A549 treated with AZD9567 at 1 μM for 4 hours (cell line): ENCODE data around the gene EGLN3. TPM values are rescaled to one million over a fixed set of nuclear protein-coding genes. Genes with fewer than 3 reads are reported as not detected.

ENCODE experiments used
- total RNA-seq: library from RNA; stranded (reverse); fragments of 200-300 nt; extraction: Qiagen RNA extraction; gene quantifications from 5 replicates; pipeline ENCODE4 v1.2.3, GENCODE V29; 2022; ENCODE audit not compliant: insufficient read depth

EGLN3 gene
- 2.9 to 4.8 TPM (median 3.6 TPM) in 5 replicates for total RNA-seq

GRCh38 chr14:33950320-33951182 is at the start of gene EGLN3:
Gene EGLN3, minus strand, starts transcription at chr14:33951074. Its CDS starts 322 bp downstream, at chr14:33950752.

